ENCODE measurements around the gene ZNF32. TPM values are rescaled to one million over a fixed set of nuclear protein-coding genes. Genes with fewer than 3 reads are reported as not detected.
A peak's percentile ranks its signal among the peaks of the same experiment; 100 is the strongest.
"Not testable (repeated sequence)": the region's sequence is repeated elsewhere in the genome, so short reads cannot be mapped to it uniquely, and the experiment has no call there.

ZNF32 gene
- total RNA-seq, 1 experiment from 2014 or later = 37.6 TPM

DNA sequence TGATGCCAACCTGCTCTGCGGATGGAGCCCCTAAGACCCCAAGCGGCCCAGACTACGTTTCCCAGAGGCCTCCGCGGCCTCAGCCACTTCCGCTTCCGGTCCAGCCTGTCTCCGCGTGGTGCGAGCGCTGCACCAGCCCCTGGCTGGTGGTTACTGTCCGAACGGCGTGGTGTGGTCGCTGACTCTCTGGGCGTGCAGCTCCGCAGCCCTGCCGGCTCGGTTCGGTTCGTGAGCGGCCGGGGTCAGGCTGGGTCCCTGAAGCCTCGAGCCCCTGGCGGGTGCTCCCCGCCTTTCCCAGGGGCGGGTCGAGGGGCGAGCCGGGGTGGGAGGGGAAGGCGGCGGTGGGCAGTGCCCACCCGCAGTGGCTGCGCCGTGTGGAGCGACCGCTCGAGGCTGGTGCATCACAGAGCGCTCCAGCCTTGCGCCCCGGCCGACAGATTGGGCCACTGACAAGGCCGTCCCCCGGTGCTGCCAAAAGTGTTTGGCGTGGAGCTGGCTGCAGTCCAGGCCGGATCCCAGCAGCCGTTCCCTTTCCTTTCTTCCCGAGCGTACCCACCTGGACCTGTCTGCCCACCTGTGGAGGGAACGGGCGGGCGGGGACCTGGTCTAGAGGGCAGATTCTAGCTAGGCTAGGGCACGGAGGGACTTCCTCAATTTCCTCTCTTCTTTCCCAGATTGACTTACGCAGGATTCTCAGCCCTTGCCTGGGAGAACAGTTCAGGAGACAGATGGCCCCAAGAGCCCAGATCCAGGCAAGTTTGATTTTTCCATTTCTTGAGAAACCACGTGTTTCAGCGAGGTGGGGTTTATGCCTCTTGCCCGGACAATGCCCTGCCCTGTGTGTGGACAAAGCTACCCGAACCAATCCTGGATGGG, 42.1 kb downstream of the ZNF32 start, which contains the start of gene ZNF485:
Gene ZNF485, plus strand, starts transcription at position 116 of the 876 bp plus-strand sequence. Its CDS starts 613 bp downstream, at position 729.
- BruUV-seq (replicated peaks) = no TSS peak
- Histone ChIP-seq H3K36me3 (ENCODE audit: insufficient read depth, low read length, poor library complexity, severe bottlenecking) (peaks cover 4% of the 10 kb centered on the region), H3K4me1 (ENCODE audit: insufficient read depth, low read length, poor library complexity, severe bottlenecking) (peaks cover 7% of the 10 kb centered on the region), H3K27me3 (replicated peaks; ENCODE audit: insufficient read depth, low read depth, low read length, poor library complexity) (no peaks in the 10 kb centered on the region), H3K4me3 (ENCODE audit: low read depth, low read length, poor library complexity, severe bottlenecking) (peak within 1 kb of the TSS; percentile 82), H3K9me3 (ENCODE audit: low read depth, low read length, poor library complexity, severe bottlenecking) (no peaks in the 10 kb centered on the region), H3K27ac (ENCODE audit: low read depth, low read length, poor library complexity, severe bottlenecking) (peak within 1 kb of the TSS; percentile 74)
- intact Hi-C loops (cut with micrococcal nuclease; ENCODE audit: unreplicated experiment) = loop anchor here (2.0 kb wide), 1 partner anchor 32 kb away; the partner anchor contains the start of gene ZNF239
- peak; percentile 79 for DNase-seq (ENCODE audit: low spot score)
- ChIA-PET CTCF (no interaction called here), POLR2A (ENCODE audit: low non-redundant PET) (no interaction called here)
- TF ChIP-seq CTCF (conservative IDR thresholded peaks at IDR 0.05; ENCODE audit: low read depth, low read length) = no peak

DNA sequence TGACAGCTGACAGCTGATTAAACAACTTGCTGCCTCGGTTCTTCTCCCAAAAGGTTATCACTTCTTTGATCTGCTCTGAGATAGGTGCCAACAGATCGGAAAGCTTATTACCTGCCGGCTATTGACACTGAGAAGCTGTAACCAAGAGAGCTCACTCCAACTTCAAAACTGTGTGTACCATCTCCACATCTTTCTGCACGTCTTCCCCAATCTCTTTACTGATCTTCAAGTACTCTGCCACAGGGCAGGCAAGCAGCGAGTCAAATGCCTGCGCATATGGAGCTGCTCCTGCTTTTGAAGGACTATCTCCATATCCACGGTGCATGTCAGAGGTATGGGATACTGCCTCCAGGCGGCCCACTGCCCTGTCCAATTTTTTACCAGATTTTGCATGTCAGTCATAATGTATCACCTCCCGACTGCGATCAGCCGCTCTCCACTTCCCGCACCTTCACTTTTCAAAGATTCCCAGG, 42.8 kb downstream of the ZNF32 start:
- no TSS peak for BruUV-seq (replicated peaks)
- no peak for TF ChIP-seq EZH2 (IDR thresholded peaks at IDR 0.05; ENCODE audit: borderline replicate concordance, low read depth, low read length, poor library complexity, severe bottlenecking)
- TF ChIP-seq CTCF (conservative IDR thresholded peaks at IDR 0.05; ENCODE audit: low read depth, low read length) = no peak
- intact Hi-C loops (cut with micrococcal nuclease; ENCODE audit: unreplicated experiment) = loop anchor here (2.0 kb wide), 1 partner anchor 31 kb away; the partner anchor contains the start of gene ZNF239
- peaks cover 7% of the 10 kb centered on the region for H3K4me1 ChIP-seq (ENCODE audit: insufficient read depth, low read length, poor library complexity, severe bottlenecking)
- no peaks in the 10 kb centered on the region for H3K9me3 ChIP-seq (ENCODE audit: low read depth, low read length, poor library complexity, severe bottlenecking)
- peaks cover 3% of the 10 kb centered on the region for H3K36me3 ChIP-seq (ENCODE audit: insufficient read depth, low read length, poor library complexity, severe bottlenecking)
- ChIA-PET POLR2A (ENCODE audit: low non-redundant PET) (no interaction called here), CTCF (no interaction called here)
- DNase-seq (ENCODE audit: low spot score) = no peak
- peak overlapping the region; percentile 82 for H3K4me3 ChIP-seq (ENCODE audit: low read depth, low read length, poor library complexity, severe bottlenecking)
- no peaks in the 10 kb centered on the region for H3K27me3 ChIP-seq (replicated peaks; ENCODE audit: insufficient read depth, low read depth, low read length, poor library complexity)
- no peak overlapping the region for H3K27ac ChIP-seq (ENCODE audit: low read depth, low read length, poor library complexity, severe bottlenecking)

DNA sequence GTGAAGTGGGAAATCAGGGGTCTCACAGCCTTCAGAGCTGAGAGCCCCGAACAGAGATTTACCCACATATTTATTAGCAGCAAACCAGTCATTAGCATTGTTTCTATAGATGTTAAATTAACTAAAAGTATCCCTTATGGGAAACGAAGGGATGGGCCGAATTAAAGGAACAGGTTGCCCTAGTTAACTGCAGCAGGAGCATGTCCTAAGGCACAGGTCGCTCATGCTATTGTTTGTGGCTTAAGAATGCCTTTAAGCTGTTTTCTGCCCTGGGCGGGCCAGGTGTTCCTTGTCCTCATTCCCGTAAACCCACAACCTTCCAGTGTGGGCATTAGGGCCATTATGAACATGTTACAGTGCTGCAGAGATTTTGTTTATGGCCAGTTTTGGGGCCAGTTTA, 47.1 kb downstream of the ZNF32 start:
- DNase-seq (ENCODE audit: low spot score); H3K27me3 ChIP-seq (replicated peaks; ENCODE audit: insufficient read depth, low read depth, low read length, poor library complexity); POLR2A ChIA-PET (ENCODE audit: low non-redundant PET); H3K4me1 ChIP-seq (ENCODE audit: insufficient read depth, low read length, poor library complexity, severe bottlenecking); H3K27ac ChIP-seq (ENCODE audit: low read depth, low read length, poor library complexity, severe bottlenecking); CTCF ChIA-PET; intact Hi-C loops (cut with micrococcal nuclease; ENCODE audit: unreplicated experiment); H3K9me3 ChIP-seq (ENCODE audit: low read depth, low read length, poor library complexity, severe bottlenecking); BruUV-seq (replicated peaks); H3K36me3 ChIP-seq (ENCODE audit: insufficient read depth, low read length, poor library complexity, severe bottlenecking); H3K4me3 ChIP-seq (ENCODE audit: low read depth, low read length, poor library complexity, severe bottlenecking): not testable (repeated sequence)

All from A673 (cell line).